SK-N-SH treated with all-trans-retinoic acid at 6 μM for 48 hours (cell line): ENCODE data around the gene KIFAP3.

Experiments
- ATAC-seq: fragments of 200-7000 bp; cut with Tn5 transposase; 3 replicates; pipeline ENCODE4 v1.9.1; 2020; ENCODE audit warnings: mild to moderate bottlenecking, moderate library complexity
- ARNTL ChIP-seq: fragments of 450-650 bp; formaldehyde crosslinking; IDR thresholded peaks from 2 replicates; pipeline ENCODE4 v1.5.0; 2020; ENCODE audit warnings: low read depth, mild to moderate bottlenecking, moderate library complexity, borderline replicate concordance
- BACH2 ChIP-seq: fragments of 250-450 bp; sonication (Bioruptor Pico); IDR thresholded peaks from 2 replicates; pipeline ENCODE4 v1.9.0; 2021; ENCODE audit warnings: mild to moderate bottlenecking, borderline replicate concordance
- CSDC2 ChIP-seq: fragments of 250-450 bp; sonication (Bioruptor Pico); IDR thresholded peaks from 2 replicates; pipeline ENCODE4 v1.5.0; 2020; ENCODE audit warnings: mild to moderate bottlenecking, moderate library complexity
- GLIS3 ChIP-seq: fragments of 250-450 bp; sonication (Bioruptor Pico); IDR thresholded peaks from 2 replicates; pipeline ENCODE4 v1.5.0; 2020; ENCODE audit warnings: mild to moderate bottlenecking, moderate library complexity
- OSR1 ChIP-seq: fragments of 250-450 bp; sonication (Bioruptor Pico); IDR thresholded peaks from 2 replicates; pipeline ENCODE4 v1.8.0; 2022; ENCODE audit warnings: moderate library complexity, mild to moderate bottlenecking, inconsistent platforms
- PPARA ChIP-seq: fragments of 250-450 bp; sonication (Bioruptor Pico); IDR thresholded peaks from 2 replicates; pipeline ENCODE4 v1.5.0; 2020; ENCODE audit warnings: mild to moderate bottlenecking, borderline replicate concordance
- RARB ChIP-seq: fragments of 250-450 bp; sonication (Bioruptor Pico); IDR thresholded peaks from 2 replicates; pipeline ENCODE4 v1.8.0; 2021; ENCODE audit warnings: mild to moderate bottlenecking, moderate library complexity
- SNAI2 ChIP-seq: fragments of 250-450 bp; sonication (Bioruptor Pico); IDR thresholded peaks from 2 replicates; pipeline ENCODE4 v1.5.0; 2020; ENCODE audit warnings: mild to moderate bottlenecking, moderate library complexity
- TCF4 ChIP-seq: fragments of 250-450 bp; sonication (Bioruptor Pico); IDR thresholded peaks from 2 replicates; pipeline ENCODE4 v1.8.0; 2021; ENCODE audit warnings: mild to moderate bottlenecking, moderate library complexity, borderline replicate concordance
- TOX ChIP-seq: fragments of 250-450 bp; sonication (Bioruptor Pico); IDR thresholded peaks from 2 replicates; pipeline ENCODE4 v1.8.0; 2021; ENCODE audit warnings: mild to moderate bottlenecking, moderate library complexity, borderline replicate concordance
- ZC3H10 ChIP-seq: fragments of 250-450 bp; sonication (Bioruptor Pico); IDR thresholded peaks from 2 replicates; pipeline ENCODE4 v1.5.1; 2021; ENCODE audit warnings: mild to moderate bottlenecking, moderate library complexity
- ZFP30 ChIP-seq: fragments of 450-650 bp; formaldehyde crosslinking; IDR thresholded peaks from 2 replicates; pipeline ENCODE4 v1.5.0; 2022; ENCODE audit warnings: mild to moderate bottlenecking, moderate library complexity
- ZNF565 ChIP-seq: fragments of 450-650 bp; formaldehyde crosslinking; conservative IDR thresholded peaks from 2 replicates; pipeline ENCODE4 v1.5.0; 2020; ENCODE audit warnings: low read depth, mild to moderate bottlenecking, moderate library complexity
- ZNF70 ChIP-seq: fragments of 450-650 bp; formaldehyde crosslinking; IDR thresholded peaks from 2 replicates; pipeline ENCODE4 v1.5.0; 2020; ENCODE audit warnings: mild to moderate bottlenecking, moderate library complexity
- ZNF8 ChIP-seq: fragments of 450-650 bp; formaldehyde crosslinking; IDR thresholded peaks from 2 replicates; pipeline ENCODE4 v1.5.0; 2020; ENCODE audit warnings: mild to moderate bottlenecking, moderate library complexity
- TF ChIP-seq, protein P1 (sequence below): fragments of 250-450 bp; sonication (Bioruptor Pico); IDR thresholded peaks from 2 replicates; pipeline ENCODE4 v1.5.1; 2020; ENCODE audit warnings: low read depth, mild to moderate bottlenecking, moderate library complexity
- TF ChIP-seq, protein P2 (sequence below): fragments of 250-450 bp; sonication (Bioruptor Pico); IDR thresholded peaks from 2 replicates; pipeline ENCODE4 v1.5.0; 2020; ENCODE audit warnings: mild to moderate bottlenecking, moderate library complexity
- TF ChIP-seq, protein P3 (sequence below): fragments of 250-450 bp; sonication (Bioruptor Pico); IDR thresholded peaks from 2 replicates; pipeline ENCODE4 v1.8.0; 2021; ENCODE audit warnings: low read depth, mild to moderate bottlenecking, moderate library complexity, borderline replicate concordance
- TF ChIP-seq, protein P4 (sequence below): fragments of 250-450 bp; sonication (Bioruptor Pico); IDR thresholded peaks from 2 replicates; pipeline ENCODE4 v1.8.0; 2020; ENCODE audit warnings: mild to moderate bottlenecking, moderate library complexity, borderline replicate concordance
- TF ChIP-seq, protein P5 (sequence below): fragments of 250-450 bp; sonication (Bioruptor Pico); IDR thresholded peaks from 2 replicates; pipeline ENCODE4 v1.5.1; 2021; ENCODE audit warnings: mild to moderate bottlenecking, moderate library complexity

KIFAP3 gene

DNA sequence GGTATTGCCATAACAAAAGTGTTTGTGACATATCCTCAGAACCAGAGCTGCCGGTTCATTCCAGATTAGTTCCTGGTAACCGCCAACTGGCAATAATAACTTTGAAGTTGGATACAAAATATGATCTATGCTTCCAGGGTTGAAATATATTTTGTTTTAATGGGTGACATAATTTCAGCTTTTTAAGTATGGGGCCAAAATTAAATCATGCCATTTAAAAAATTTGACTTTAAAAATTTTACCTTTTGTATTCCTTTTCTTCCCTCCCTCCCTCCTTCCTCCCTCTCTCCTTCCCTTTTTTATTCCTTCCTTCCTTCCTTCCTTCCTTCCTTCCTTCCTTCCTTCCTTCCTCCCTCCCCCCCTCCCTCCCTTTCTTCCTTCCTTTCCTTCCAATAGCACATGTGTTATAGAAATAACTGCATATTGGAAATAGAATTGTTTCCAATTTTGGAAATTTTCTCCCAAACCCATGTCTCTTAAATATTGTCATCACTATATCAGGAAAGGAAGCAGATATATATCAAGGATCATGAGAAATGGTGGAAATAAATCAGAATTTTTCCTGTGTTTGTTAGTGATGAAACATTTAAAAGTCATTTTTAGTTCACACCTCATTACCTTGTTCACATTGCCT, 12.0 kb upstream of the KIFAP3 start:
- ATAC-seq = no peak
- no peak for TF ChIP-seq CSDC2 (CRISPR knock-in tag)
- TF ChIP-seq, protein P1, sequence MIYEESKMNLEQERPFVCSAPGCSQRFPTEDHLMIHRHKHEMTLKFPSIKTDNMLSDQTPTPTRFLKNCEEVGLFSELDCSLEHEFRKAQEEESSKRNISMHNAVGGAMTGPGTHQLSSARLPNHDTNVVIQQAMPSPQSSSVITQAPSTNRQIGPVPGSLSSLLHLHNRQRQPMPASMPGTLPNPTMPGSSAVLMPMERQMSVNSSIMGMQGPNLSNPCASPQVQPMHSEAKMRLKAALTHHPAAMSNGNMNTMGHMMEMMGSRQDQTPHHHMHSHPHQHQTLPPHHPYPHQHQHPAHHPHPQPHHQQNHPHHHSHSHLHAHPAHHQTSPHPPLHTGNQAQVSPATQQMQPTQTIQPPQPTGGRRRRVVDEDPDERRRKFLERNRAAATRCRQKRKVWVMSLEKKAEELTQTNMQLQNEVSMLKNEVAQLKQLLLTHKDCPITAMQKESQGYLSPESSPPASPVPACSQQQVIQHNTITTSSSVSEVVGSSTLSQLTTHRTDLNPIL = no peak

DNA sequence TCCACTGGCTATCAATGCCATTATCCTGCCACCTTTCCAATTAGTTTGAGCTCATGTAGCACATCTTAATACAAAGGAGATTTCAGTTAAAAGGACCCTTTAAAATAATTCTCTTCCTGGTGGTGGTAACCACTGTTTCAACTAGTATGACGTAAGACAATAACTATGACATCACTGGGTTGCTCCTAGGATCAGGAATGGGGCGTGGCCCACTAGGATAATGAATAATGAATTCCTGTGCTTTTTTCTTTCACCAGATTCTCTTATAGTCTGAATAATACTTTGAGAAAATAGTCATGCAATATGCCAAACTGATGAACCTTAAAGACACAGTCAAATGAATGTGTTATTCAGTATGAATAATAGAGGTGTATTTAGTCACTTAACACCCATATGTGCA, 10.6 kb upstream of the KIFAP3 start:
- TF ChIP-seq TCF4 (CRISPR knock-in tag) = no peak
- no peak for TF ChIP-seq RARB (CRISPR knock-in tag)
- TF ChIP-seq, protein P2, sequence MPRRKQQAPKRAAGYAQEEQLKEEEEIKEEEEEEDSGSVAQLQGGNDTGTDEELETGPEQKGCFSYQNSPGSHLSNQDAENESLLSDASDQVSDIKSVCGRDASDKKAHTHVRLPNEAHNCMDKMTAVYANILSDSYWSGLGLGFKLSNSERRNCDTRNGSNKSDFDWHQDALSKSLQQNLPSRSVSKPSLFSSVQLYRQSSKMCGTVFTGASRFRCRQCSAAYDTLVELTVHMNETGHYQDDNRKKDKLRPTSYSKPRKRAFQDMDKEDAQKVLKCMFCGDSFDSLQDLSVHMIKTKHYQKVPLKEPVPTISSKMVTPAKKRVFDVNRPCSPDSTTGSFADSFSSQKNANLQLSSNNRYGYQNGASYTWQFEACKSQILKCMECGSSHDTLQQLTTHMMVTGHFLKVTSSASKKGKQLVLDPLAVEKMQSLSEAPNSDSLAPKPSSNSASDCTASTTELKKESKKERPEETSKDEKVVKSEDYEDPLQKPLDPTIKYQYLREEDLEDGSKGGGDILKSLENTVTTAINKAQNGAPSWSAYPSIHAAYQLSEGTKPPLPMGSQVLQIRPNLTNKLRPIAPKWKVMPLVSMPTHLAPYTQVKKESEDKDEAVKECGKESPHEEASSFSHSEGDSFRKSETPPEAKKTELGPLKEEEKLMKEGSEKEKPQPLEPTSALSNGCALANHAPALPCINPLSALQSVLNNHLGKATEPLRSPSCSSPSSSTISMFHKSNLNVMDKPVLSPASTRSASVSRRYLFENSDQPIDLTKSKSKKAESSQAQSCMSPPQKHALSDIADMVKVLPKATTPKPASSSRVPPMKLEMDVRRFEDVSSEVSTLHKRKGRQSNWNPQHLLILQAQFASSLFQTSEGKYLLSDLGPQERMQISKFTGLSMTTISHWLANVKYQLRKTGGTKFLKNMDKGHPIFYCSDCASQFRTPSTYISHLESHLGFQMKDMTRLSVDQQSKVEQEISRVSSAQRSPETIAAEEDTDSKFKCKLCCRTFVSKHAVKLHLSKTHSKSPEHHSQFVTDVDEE (CRISPR knock-in tag) = no peak
- TF ChIP-seq TOX = no peak
- TF ChIP-seq ZC3H10 (CRISPR knock-in tag) = no peak
- no peak for TF ChIP-seq ARNTL
- no peak for TF ChIP-seq BACH2
- TF ChIP-seq GLIS3 (CRISPR knock-in tag) = no peak
- no peak for TF ChIP-seq ZNF8 (CRISPR knock-in tag)
- no peak for TF ChIP-seq OSR1 (CRISPR knock-in tag)
- TF ChIP-seq, protein P3, sequence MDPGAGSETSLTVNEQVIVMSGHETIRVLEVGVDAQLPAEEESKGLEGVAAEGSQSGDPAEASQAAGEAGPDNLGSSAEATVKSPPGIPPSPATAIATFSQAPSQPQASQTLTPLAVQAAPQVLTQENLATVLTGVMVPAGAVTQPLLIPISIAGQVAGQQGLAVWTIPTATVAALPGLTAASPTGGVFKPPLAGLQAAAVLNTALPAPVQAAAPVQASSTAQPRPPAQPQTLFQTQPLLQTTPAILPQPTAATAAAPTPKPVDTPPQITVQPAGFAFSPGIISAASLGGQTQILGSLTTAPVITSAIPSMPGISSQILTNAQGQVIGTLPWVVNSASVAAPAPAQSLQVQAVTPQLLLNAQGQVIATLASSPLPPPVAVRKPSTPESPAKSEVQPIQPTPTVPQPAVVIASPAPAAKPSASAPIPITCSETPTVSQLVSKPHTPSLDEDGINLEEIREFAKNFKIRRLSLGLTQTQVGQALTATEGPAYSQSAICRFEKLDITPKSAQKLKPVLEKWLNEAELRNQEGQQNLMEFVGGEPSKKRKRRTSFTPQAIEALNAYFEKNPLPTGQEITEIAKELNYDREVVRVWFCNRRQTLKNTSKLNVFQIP (CRISPR knock-in tag) = no peak
- no peak for TF ChIP-seq ZNF565 (CRISPR knock-in tag)
- TF ChIP-seq, protein P1 = no peak
- TF ChIP-seq ZFP30 (CRISPR knock-in tag) = no peak
- no peak for TF ChIP-seq ZNF70 (CRISPR knock-in tag)
- TF ChIP-seq, protein P4, sequence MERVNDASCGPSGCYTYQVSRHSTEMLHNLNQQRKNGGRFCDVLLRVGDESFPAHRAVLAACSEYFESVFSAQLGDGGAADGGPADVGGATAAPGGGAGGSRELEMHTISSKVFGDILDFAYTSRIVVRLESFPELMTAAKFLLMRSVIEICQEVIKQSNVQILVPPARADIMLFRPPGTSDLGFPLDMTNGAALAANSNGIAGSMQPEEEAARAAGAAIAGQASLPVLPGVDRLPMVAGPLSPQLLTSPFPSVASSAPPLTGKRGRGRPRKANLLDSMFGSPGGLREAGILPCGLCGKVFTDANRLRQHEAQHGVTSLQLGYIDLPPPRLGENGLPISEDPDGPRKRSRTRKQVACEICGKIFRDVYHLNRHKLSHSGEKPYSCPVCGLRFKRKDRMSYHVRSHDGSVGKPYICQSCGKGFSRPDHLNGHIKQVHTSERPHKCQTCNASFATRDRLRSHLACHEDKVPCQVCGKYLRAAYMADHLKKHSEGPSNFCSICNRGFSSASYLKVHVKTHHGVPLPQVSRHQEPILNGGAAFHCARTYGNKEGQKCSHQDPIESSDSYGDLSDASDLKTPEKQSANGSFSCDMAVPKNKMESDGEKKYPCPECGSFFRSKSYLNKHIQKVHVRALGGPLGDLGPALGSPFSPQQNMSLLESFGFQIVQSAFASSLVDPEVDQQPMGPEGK (CRISPR knock-in tag) = no peak
- no peak for ATAC-seq

DNA sequence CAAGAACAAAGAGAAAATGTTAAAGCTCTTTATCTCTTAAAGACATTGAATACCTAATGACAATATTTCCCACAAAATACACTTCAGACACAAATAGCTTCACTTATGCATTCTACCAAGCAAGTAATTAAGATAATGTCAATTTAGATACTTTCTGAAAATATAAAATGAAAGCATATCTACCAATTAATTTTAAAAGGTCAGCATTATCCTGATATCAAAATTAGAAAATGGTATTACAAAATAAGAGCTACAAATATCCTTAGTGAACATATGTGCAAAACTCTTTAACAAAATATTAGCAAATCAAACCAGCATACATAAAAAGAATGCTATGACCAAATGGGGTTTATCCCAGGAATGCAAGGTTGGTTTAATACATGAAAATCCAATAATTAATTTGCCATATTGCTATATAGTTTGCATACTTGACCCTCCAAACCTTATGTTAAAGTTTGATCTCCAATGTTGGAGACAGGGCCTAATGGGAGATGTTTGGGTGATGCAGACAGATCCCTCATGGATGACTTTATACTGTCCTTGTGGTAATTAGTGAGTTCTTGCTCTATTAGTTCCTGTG, 4.2 kb upstream of the KIFAP3 start:
- TF ChIP-seq PPARA (no peak), TCF4 (CRISPR knock-in tag) (no peak), OSR1 (CRISPR knock-in tag) (no peak), SNAI2 (CRISPR knock-in tag) (no peak), ZNF8 (CRISPR knock-in tag) (no peak), RARB (CRISPR knock-in tag) (no peak), ZNF70 (CRISPR knock-in tag) (no peak)
- TF ChIP-seq, protein P5, sequence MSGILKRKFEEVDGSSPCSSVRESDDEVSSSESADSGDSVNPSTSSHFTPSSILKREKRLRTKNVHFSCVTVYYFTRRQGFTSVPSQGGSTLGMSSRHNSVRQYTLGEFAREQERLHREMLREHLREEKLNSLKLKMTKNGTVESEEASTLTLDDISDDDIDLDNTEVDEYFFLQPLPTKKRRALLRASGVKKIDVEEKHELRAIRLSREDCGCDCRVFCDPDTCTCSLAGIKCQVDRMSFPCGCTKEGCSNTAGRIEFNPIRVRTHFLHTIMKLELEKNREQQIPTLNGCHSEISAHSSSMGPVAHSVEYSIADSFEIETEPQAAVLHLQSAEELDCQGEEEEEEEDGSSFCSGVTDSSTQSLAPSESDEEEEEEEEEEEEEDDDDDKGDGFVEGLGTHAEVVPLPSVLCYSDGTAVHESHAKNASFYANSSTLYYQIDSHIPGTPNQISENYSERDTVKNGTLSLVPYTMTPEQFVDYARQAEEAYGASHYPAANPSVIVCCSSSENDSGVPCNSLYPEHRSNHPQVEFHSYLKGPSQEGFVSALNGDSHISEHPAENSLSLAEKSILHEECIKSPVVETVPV (CRISPR knock-in tag) = no peak
- TF ChIP-seq, protein P3 (CRISPR knock-in tag) = no peak
- no peak for ATAC-seq
